ENCODE results near the gene UBE4A.

Gene UBE4A

DNA sequence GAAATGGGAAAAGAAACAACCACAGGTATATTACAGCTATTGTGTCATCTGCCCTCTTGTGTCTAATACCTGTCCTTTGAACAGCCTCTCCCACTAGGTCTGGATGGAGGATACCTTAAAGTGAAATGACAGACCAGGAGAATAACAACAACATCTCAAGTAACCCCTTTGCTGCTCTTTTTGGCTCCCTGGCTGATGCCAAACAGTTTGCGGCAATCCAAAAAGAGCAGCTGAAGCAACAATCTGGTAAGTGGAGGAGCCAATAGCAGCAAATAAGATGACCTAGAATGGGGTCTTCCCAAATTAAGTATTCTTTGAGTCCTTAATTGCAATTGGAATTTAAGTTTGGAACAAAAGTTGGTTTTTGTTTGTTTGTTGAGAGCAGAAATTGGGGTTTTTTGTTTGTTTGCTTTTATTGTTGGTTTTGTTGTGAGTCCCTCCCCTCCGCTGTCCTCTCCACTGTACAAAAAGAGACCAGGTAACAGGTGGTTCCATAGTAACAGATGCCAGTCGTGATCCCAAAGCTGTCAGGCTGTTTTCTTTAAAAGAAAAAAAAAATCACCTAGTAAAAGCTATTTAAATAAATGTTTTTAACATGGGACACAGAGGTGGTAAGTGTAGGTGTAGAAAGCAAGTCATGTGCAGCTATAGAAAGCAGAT, 5.7 kb downstream of the UBE4A start:
- peaks cover 7% of the 10 kb centered on the region for H3K4me1 Mint-ChIP-seq
- H3K9me3 Mint-ChIP-seq = no peaks in the 10 kb centered on the region
- H3K27me3 Mint-ChIP-seq (ENCODE audit: low read depth, poor library complexity) = peaks cover 3% of the 10 kb centered on the region
- no peak for DNase-seq
- H3K36me3 Mint-ChIP-seq (ENCODE audit: low read depth) = peaks cover 36% of the 10 kb centered on the region
- TF ChIP-seq CTCF (IDR thresholded peaks at IDR 0.05) = no peak
- no peak overlapping the region for H3K27ac Mint-ChIP-seq
- no peak overlapping the region for H3K4me3 Mint-ChIP-seq

DNA sequence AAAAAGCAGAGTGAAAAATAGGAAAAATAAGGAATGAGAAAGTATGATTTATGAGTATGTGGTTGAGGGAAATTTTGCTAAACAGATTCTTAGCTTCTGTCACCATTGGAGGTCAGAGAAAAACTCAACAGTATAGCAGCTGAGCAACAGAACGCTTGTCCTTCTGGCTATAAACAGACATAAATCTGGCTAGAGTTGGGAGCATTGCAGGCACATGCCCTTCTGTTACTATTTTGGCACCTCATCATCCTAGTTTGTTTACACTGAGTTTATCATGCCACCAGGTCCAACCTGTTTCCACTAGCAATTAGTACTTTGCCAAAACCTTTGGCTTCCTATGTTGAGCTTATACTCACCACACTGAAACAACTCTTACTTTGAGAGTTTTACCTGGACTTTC, 6.9 kb downstream of the UBE4A start:
- no peak for TF ChIP-seq CTCF (IDR thresholded peaks at IDR 0.05)
- Mint-ChIP-seq H3K36me3 (ENCODE audit: low read depth) (peaks cover 48% of the 10 kb centered on the region), H3K9me3 (no peaks in the 10 kb centered on the region), H3K27me3 (ENCODE audit: low read depth, poor library complexity) (peaks cover 3% of the 10 kb centered on the region), H3K4me3 (no peak overlapping the region), H3K4me1 (no peaks in the 10 kb centered on the region), H3K27ac (no peak overlapping the region)
- DNase-seq = no peak

DNA sequence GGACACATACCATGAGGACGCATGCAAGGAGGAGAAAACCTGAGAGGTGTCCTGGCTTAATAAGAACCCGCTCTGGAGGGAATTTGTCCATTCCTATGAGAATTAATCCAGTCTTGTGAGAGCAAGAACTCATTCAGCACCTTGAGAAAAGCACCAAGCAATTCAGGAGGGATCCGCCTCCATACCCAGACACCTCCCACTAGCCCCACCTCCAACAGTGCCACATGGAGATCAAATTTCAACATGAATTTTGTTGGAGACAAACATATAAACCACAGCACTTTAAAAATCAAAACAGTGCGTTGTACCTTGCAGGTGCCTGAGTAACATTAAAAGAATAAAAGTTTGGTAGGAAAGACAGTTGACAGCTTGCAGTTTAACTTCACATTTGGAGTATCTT, 11.4 kb downstream of the UBE4A start:
- DNase-seq = no peak
- Mint-ChIP-seq H3K4me1 (no peaks in the 10 kb centered on the region), H3K9me3 (no peaks in the 10 kb centered on the region), H3K36me3 (ENCODE audit: low read depth) (peaks cover 80% of the 10 kb centered on the region), H3K27ac (no peak overlapping the region), H3K4me3 (no peak overlapping the region), H3K27me3 (ENCODE audit: low read depth, poor library complexity) (no peaks in the 10 kb centered on the region)
- TF ChIP-seq CTCF (IDR thresholded peaks at IDR 0.05) = no peak

- DNase-seq = no peak
- no peaks in the 10 kb centered on the region for H3K9me3 Mint-ChIP-seq
- H3K36me3 Mint-ChIP-seq (ENCODE audit: low read depth) = peaks cover 76% of the 10 kb centered on the region
- no peak for TF ChIP-seq CTCF (IDR thresholded peaks at IDR 0.05)
- no peak overlapping the region for H3K4me3 Mint-ChIP-seq
- H3K27ac Mint-ChIP-seq = no peak overlapping the region
- H3K27me3 Mint-ChIP-seq (ENCODE audit: low read depth, poor library complexity) = no peaks in the 10 kb centered on the region
- no peaks in the 10 kb centered on the region for H3K4me1 Mint-ChIP-seq
These were observed 13.9 kb downstream of the UBE4A start for GRCh38 chr11:118373263-118373662.

DNA sequence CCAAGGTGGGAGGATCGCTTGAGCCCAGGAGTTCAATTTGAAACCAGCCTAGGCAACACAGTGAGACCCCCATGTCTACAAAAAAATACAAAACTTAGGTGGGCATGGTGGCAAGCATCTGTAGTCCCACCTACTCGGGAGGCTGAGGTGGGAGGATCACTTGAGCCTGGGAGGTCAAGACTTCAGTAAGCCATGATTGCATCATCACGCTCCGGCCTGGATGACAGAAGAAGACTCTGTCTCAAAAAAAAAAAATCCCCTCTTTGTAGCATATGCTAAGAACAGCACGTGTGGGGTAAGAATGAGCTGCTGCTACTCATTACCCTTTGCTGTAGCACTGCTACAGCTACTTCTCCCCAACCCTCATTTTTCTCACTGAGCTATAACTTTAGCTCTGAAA, 14.5 kb downstream of the UBE4A start:
- H3K9me3 Mint-ChIP-seq = no peaks in the 10 kb centered on the region
- H3K4me1 Mint-ChIP-seq = no peaks in the 10 kb centered on the region
- H3K27ac Mint-ChIP-seq = no peak overlapping the region
- no peak for TF ChIP-seq CTCF (IDR thresholded peaks at IDR 0.05)
- no peaks in the 10 kb centered on the region for H3K27me3 Mint-ChIP-seq (ENCODE audit: low read depth, poor library complexity)
- H3K4me3 Mint-ChIP-seq = no peak overlapping the region
- DNase-seq = no peak
- H3K36me3 Mint-ChIP-seq (ENCODE audit: low read depth) = peaks cover 70% of the 10 kb centered on the region

DNA sequence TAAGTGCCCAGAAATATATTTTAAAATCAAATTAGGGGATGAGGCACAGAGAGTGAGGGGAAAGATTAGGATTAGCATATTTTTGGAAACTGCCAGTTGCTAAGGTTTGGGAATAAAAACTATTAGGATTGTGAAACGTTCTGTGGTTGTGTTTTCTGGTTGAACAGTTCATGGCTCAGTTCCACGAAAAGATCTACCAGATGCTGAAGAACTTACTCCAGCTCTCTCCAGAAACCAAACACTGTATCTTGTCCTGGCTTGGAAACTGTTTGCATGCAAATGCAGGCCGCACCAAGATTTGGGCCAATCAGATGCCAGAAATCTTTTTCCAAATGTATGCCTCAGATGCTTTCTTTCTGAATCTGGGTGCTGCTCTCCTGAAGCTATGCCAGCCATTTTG, 15.3 kb downstream of the UBE4A start:
- H3K4me1 Mint-ChIP-seq = no peaks in the 10 kb centered on the region
- no peak overlapping the region for H3K27ac Mint-ChIP-seq
- no peaks in the 10 kb centered on the region for H3K27me3 Mint-ChIP-seq (ENCODE audit: low read depth, poor library complexity)
- no peak for TF ChIP-seq CTCF (IDR thresholded peaks at IDR 0.05)
- H3K9me3 Mint-ChIP-seq = no peaks in the 10 kb centered on the region
- no peak overlapping the region for H3K4me3 Mint-ChIP-seq
- peaks cover 69% of the 10 kb centered on the region for H3K36me3 Mint-ChIP-seq (ENCODE audit: low read depth)
- no peak for DNase-seq
